CD14-positive monocyte (primary cell): ENCODE measurements around the gene TEKTIP1. TPM values are rescaled to one million over a fixed set of nuclear protein-coding genes. Genes with fewer than 3 reads are reported as not detected.

Source experiments
- DNase-seq, 3 donors: peaks; one replicate each; pipeline ENCODE4 v3.0.0-alpha.2; 2011 to 2022
- H2AFZ ChIP-seq: 2 replicates; pipeline ENCODE4 v1.6.0; 2012; ENCODE audit warnings: mild to moderate bottlenecking, low read depth, low read length, inconsistent platforms; ENCODE audit not compliant: insufficient read depth, poor library complexity, severe bottlenecking
- H3K27ac ChIP-seq, 2 donors: 1 replicate in 1 of 2; 2 replicates in 1 of 2; pipeline ENCODE4 v1.5.1; 2012 to 2013; ENCODE audit warnings: low read length in 2 of 2, control low read depth in 1 of 2, inconsistent platforms in 1 of 2, low read depth in 1 of 2, mild to moderate bottlenecking in 1 of 2
- H3K27me3 ChIP-seq, 2 donors: one replicate each; pipeline versions ENCODE4 v1.6.0 to v1.6.1; 2011 to 2013; ENCODE audit warnings: low read length in 2 of 2; ENCODE audit not compliant: control insufficient read depth in 2 of 2, insufficient read depth in 2 of 2
- H3K36me3 ChIP-seq, 2 donors: replicated peaks in 1 of 2; 1 replicate in 1 of 2; 2 replicates in 1 of 2; pipeline versions ENCODE4 v1.5.1 to v1.6.1; 2012 to 2013; ENCODE audit warnings: low read length in 2 of 2, control low read depth in 1 of 2, inconsistent platforms in 1 of 2, mild to moderate bottlenecking in 1 of 2; ENCODE audit not compliant: insufficient read depth in 2 of 2, control insufficient read depth in 1 of 2
- H3K4me1 ChIP-seq, 2 donors: 1 replicate in 1 of 2; 2 replicates in 1 of 2; pipeline versions ENCODE4 v1.5.1 to v1.6.1; 2012 to 2013; ENCODE audit warnings: low read length in 2 of 2, control low read depth in 1 of 2, inconsistent platforms in 1 of 2, mild to moderate bottlenecking in 1 of 2, moderate library complexity in 1 of 2; ENCODE audit not compliant: insufficient read depth in 2 of 2, control insufficient read depth in 1 of 2
- H3K4me2 ChIP-seq: replicated peaks from 2 replicates; pipeline ENCODE3; 2012; ENCODE audit warnings: low read length, moderate library complexity, mild to moderate bottlenecking; ENCODE audit not compliant: poor library complexity, severe bottlenecking; ENCODE audit errors: extremely low read depth
- H3K4me3 ChIP-seq, 3 experiments: fragments of 200-600 bp in 1 of 3; sonication (generic) in 1 of 3; replicated peaks in 1 of 3; 1 replicate in 2 of 3; 2 replicates in 1 of 3; pipeline ENCODE4 v1.5.1; 2011 to 2013; ENCODE audit warnings: low read length in 3 of 3, mild to moderate bottlenecking in 3 of 3, control low read depth in 2 of 3, low read depth in 2 of 3, inconsistent platforms in 1 of 3, moderate library complexity in 1 of 3
- H3K79me2 ChIP-seq: 2 replicates; pipeline ENCODE4 v1.6.0; 2012; ENCODE audit warnings: mild to moderate bottlenecking, control low read depth, inconsistent platforms, low read length, moderate library complexity; ENCODE audit not compliant: insufficient read depth
- H3K9ac ChIP-seq: 2 replicates; pipeline ENCODE4 v1.6.0; 2017; ENCODE audit warnings: low read length, mild to moderate bottlenecking; ENCODE audit not compliant: insufficient read depth, poor library complexity, severe bottlenecking
- H3K9me3 ChIP-seq, 2 donors: replicated peaks in 1 of 2; 1 replicate in 1 of 2; 2 replicates in 1 of 2; pipeline versions ENCODE4 v1.5.1 to v1.6.1; 2012 to 2013; ENCODE audit warnings: low read length in 2 of 2, control low read depth in 1 of 2; ENCODE audit not compliant: control insufficient read depth in 1 of 2, insufficient read depth in 1 of 2
- H4K20me1 ChIP-seq: 2 replicates; pipeline ENCODE4 v1.6.0; 2012; ENCODE audit warnings: mild to moderate bottlenecking, low read length, control low read depth, moderate library complexity; ENCODE audit not compliant: insufficient read depth
- H3K27ac Mint-ChIP-seq, 7 donors: one replicate each; pipeline ENCODE4 v1.8.0; 2020; ENCODE audit warnings: mild to moderate bottlenecking in 7 of 7, mixed read lengths in 7 of 7, moderate library complexity in 6 of 7, inconsistent platforms in 2 of 7
- H3K27me3 Mint-ChIP-seq, 3 donors: one replicate each; pipeline ENCODE4 v1.8.0; 2021 to 2022; ENCODE audit warnings: low read depth in 3 of 3, mild to moderate bottlenecking in 3 of 3, mixed read lengths in 3 of 3, moderate library complexity in 3 of 3, inconsistent platforms in 1 of 3
- H3K36me3 Mint-ChIP-seq, 2 donors: one replicate each; pipeline ENCODE4 v1.8.0; 2020; ENCODE audit warnings: mixed read lengths in 2 of 2, inconsistent platforms in 1 of 2, mild to moderate bottlenecking in 1 of 2
- H3K4me1 Mint-ChIP-seq: one replicate; pipeline ENCODE4 v1.8.0; 2020; ENCODE audit warnings: mild to moderate bottlenecking, mixed read lengths
- H3K4me3 Mint-ChIP-seq, 2 donors: one replicate each; pipeline ENCODE4 v1.8.0; 2020; ENCODE audit warnings: mild to moderate bottlenecking in 2 of 2, mixed read lengths in 2 of 2, moderate library complexity in 1 of 2
- H3K9me3 Mint-ChIP-seq, 7 donors: one replicate each; pipeline ENCODE4 v1.8.0; 2020 to 2022; ENCODE audit warnings: mixed read lengths in 7 of 7, mild to moderate bottlenecking in 6 of 7, moderate library complexity in 6 of 7, inconsistent platforms in 2 of 7
- WGBS: methylation state at CpG from one replicate; pipeline ENCODE4 v1.1.5; 2013; ENCODE audit warnings: missing lambda C conversion rate; ENCODE audit not compliant: insufficient coverage; 5-methylcytosine and 5-hydroxymethylcytosine counted together
- intact Hi-C, 2 donors: fragments of 100-400 bp; cut with micrococcal nuclease; formaldehyde crosslinking; loops; one replicate each; pipeline versions ENCODE4 v1.15.0 to v1.15.1; 2023
- polyA plus RNA-seq, 3 donors: library from polyadenylated mRNA; depleted of rRNA in 1 of 3; unstranded in 2 of 3; stranded (reverse) in 1 of 3; fragments of 300-500 nt in 2 of 3; fragments of >200 nt in 1 of 3; fragmentation: Illumina TruSeq in 2 of 3; gene quantifications; 1 replicate in 2 of 3; 2 replicates in 1 of 3; pipeline ENCODE4 v1.2.3, GENCODE V29; 2012 to 2021
- TF ChIP-seq, protein P1 (sequence below): fragments of 200-600 bp; IDR thresholded peaks from one replicate; pipeline ENCODE4 v1.8.0; 2022; ENCODE audit warnings: antibody characterized with exemption, mild to moderate bottlenecking

The TEKTIP1 gene
- polyA plus RNA-seq, 3 donors, result 1.8 TPM; not detected in 2

DNA sequence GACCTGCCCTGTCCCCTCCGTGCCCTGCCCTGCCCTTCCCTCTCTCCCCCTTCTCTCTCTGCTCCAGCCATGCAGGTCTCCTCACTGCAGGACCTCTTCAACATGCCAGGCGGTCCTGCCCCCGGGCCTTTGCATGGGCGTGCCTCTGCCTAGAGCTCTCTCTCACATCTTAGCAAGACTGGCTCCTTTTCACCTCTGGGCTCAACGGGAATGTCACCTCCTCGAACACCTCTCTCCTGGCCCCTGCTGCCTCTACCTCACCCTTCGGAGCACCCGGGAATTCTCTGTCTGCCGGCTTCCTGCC, 12.8 kb downstream of the TEKTIP1 start:
- Histone ChIP-seq H3K27me3 (no peaks in the 10 kb centered on the region), H3K9me3 (no peaks in the 10 kb centered on the region), H3K9ac (no peak overlapping the region), H2AFZ (no peak overlapping the region), H3K4me1 (peaks cover 78 to 85% of the 10 kb centered on the region in 2 donors), H3K4me2 (no peak overlapping the region), H3K79me2 (peaks cover 73% of the 10 kb centered on the region), H4K20me1 (peaks cover 32% of the 10 kb centered on the region), H3K27ac (peak overlapping the region in 1 of 2 donors; percentile 10), H3K4me3 (no peak overlapping the region), H3K36me3 (peaks cover 11 to 25% of the 10 kb centered on the region in 2 donors)
- intact Hi-C loops, result loop anchor here in 1 of 2 donors (5.0 kb wide), 1 partner anchor 44 kb away; the partner anchor contains the start of gene FZR1
- no peak overlapping the region for H3K4me3 Mint-ChIP-seq
- no peaks in the 10 kb centered on the region for H3K27me3 Mint-ChIP-seq
- TF ChIP-seq, protein P1, sequence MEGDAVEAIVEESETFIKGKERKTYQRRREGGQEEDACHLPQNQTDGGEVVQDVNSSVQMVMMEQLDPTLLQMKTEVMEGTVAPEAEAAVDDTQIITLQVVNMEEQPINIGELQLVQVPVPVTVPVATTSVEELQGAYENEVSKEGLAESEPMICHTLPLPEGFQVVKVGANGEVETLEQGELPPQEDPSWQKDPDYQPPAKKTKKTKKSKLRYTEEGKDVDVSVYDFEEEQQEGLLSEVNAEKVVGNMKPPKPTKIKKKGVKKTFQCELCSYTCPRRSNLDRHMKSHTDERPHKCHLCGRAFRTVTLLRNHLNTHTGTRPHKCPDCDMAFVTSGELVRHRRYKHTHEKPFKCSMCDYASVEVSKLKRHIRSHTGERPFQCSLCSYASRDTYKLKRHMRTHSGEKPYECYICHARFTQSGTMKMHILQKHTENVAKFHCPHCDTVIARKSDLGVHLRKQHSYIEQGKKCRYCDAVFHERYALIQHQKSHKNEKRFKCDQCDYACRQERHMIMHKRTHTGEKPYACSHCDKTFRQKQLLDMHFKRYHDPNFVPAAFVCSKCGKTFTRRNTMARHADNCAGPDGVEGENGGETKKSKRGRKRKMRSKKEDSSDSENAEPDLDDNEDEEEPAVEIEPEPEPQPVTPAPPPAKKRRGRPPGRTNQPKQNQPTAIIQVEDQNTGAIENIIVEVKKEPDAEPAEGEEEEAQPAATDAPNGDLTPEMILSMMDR, result no peak
- 95% methylated on average over 8 of the region's 9 CpGs for WGBS
- peaks cover 32 to 36% of the 10 kb centered on the region in 2 donors for H3K36me3 Mint-ChIP-seq
- H3K9me3 Mint-ChIP-seq, result peaks cover 0 to 2% (median 0%) of the 10 kb centered on the region in 7 donors
- DNase-seq, result no peak
- H3K4me1 Mint-ChIP-seq, result peaks cover 65% of the 10 kb centered on the region
- H3K27ac Mint-ChIP-seq, result peak overlapping the region in 5 of 7 donors; percentile 97 to 99 (median 98)

DNA sequence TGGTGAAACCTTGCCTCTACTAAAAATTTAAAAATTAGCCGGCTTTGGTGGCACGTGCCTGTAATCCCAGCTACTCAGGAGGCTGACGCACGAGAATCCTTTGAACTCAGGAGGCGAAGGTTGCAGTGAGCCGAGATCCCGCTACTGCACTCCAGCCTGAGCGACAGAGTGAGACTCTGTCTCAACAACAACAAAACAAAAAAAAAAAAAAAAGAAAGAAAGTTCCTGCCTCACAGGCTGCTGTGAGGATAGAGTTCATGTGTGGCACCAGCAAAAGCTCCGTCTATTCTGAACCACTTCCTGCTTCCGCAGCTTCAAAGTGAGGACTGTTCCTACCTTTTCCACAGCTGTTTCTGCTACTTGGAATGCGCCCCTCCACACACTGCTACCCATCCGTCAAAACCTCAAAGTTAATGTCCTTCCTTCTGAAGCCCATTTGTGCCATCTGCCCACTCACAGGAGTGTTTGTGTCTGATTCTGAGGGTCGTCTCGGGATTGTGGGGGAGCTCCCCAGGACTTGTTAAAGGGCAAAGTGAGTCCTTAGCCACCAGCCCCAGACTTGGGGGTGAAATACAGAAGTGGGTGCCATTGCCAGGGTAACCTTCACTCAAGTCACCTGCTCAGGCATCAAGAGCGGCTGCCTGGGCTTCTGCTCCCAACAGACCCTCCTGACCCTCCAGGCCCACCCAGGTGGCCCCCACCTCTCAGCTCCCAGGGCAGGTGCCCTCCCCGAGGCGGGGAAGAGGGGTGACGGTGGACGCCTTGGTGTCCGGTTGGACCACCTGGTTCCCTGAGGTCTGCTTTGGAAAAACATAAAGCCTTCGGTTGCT, 15.5 kb downstream of the TEKTIP1 start:
- Histone ChIP-seq H3K9me3 (no peaks in the 10 kb centered on the region), H3K27me3 (no peaks in the 10 kb centered on the region), H3K27ac (peak overlapping the region; percentile 75 to 88), H3K4me1 (peaks cover 68 to 75% of the 10 kb centered on the region in 2 donors), H4K20me1 (peaks cover 18% of the 10 kb centered on the region), H3K36me3 (peaks cover 3 to 12% of the 10 kb centered on the region in 2 donors), H3K79me2 (peaks cover 67% of the 10 kb centered on the region), H3K4me3 (peak overlapping the region in 2 of 3 experiments; percentile 6 to 98), H3K9ac (no peak overlapping the region), H2AFZ (no peak overlapping the region), H3K4me2 (peak overlapping the region; percentile 98)
- 53% methylated on average over 13 of the region's 21 CpGs for WGBS
- Mint-ChIP-seq H3K4me3 (peak overlapping the region; percentile 100), H3K27me3 (peaks cover 0 to 1% (median 0%) of the 10 kb centered on the region in 3 donors), H3K4me1 (peaks cover 62% of the 10 kb centered on the region), H3K9me3 (peaks cover 0 to 2% (median 0%) of the 10 kb centered on the region in 7 donors), H3K27ac (peak overlapping the region; percentile 78 to 97 (median 91)), H3K36me3 (peaks cover 21 to 25% of the 10 kb centered on the region in 2 donors)
- intact Hi-C loops, result loop anchor here (5.0 kb wide), 2 partner anchors 47 to 73 kb away; partner anchors contain the start of genes FZR1 (in 2 of the 2) and CACTIN (in 1 of the 2)
- peak in 2 of 3 donors; percentile 46 to 51 for DNase-seq
- TF ChIP-seq, protein P1, result no peak
